Endometrial microvascular endothelial cells (primary cell): ENCODE data around the gene HSPA6. TPM values are rescaled to one million over a fixed set of nuclear protein-coding genes. Genes with fewer than 3 reads are reported as not detected.

Source experiments
- in situ Hi-C: cut with HindIII; loops from 2 replicates; pipeline ENCODE4 v1.10.0; 2017; ENCODE audit warnings: low sequenced_read_pairs, low pct_unique_long_range_greater_than_20kb; ENCODE audit errors: inconsistent ontology term
- total RNA-seq: library from RNA; depleted of rRNA; stranded (reverse); fragments of >200 nt; gene quantifications from one replicate; pipeline ENCODE4 v1.2.3, GENCODE V29; 2015; ENCODE audit errors: inconsistent ontology term

HSPA6 gene
- total RNA-seq, 1 donor from 2014 or later = not detected

DNA sequence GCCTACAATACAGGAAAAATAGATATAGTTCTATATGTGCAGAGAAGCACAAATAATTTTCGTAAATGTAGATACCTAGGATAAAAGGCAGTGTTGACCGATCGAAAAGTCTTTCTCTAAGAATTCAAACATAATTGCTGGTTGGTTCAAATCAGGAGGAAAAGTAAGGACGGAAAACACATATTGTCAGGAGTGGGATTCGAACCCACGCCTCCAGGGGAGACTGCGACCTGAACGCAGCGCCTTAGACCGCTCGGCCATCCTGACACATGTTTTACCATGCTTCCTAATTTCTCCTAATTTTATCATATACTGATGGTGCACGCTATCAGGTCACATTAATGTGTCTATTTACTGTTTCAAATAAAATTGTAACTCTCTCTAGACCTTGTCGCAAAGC, 5.8 kb downstream of the HSPA6 start:
- in situ Hi-C loops = loop anchor here (25.0 kb wide), 1 partner anchor 207 kb away; the partner anchor contains the start of gene DUSP12

DNA sequence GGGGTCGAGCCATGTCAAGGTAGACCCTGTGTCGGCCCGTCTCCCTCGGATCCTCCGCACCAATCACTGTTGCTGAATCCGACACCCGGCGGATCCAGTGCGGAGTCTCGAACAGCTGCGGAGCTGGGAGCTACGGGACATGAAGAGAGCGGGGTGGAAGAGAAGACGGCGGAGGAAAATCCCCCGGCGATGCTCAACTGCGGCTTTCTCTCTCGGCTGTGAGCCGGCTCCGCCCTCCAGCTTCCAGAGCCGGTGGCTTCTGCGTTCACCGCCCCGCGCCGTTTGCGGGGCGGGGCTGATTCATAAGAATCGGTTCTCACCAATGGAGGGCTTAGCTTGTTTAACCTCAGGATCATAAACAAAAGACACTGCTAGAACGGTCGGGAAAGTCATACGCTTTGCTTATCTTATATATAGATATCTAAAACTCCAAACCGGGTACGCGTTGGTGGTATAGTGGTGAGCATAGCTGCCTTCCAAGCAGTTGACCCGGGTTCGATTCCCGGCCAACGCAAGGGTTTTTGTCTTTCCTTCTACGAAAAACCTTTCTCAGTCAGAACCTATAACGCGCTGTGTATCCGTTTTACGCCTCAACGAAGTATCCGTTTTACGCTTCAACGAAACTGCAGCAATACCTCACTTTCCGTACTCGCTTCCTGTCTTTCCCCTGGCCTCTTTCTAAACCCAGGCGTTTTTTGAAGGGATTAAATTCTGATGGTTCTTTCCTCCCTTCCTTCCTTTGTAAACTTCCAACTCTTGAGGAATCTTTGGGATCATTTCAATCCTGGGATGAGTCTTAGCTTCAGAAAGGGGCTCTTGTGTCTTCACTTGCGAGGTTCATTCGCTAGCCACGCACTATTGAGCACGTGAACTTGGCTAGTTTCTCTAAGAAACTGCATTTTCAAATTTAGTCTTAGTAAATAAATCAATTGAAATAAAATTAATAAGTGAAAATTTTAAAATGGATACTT, 6.6 kb downstream of the HSPA6 start:
- in situ Hi-C loops = loop anchor here (25.0 kb wide), 1 partner anchor 206 kb away; the partner anchor contains the start of gene DUSP12

- in situ Hi-C loops = loop anchor here (25.0 kb wide), 1 partner anchor 205 kb away; the partner anchor contains the start of gene DUSP12
These were observed 7.8 kb downstream of the HSPA6 start for GRCh38 chr1:161531986-161532643.

DNA sequence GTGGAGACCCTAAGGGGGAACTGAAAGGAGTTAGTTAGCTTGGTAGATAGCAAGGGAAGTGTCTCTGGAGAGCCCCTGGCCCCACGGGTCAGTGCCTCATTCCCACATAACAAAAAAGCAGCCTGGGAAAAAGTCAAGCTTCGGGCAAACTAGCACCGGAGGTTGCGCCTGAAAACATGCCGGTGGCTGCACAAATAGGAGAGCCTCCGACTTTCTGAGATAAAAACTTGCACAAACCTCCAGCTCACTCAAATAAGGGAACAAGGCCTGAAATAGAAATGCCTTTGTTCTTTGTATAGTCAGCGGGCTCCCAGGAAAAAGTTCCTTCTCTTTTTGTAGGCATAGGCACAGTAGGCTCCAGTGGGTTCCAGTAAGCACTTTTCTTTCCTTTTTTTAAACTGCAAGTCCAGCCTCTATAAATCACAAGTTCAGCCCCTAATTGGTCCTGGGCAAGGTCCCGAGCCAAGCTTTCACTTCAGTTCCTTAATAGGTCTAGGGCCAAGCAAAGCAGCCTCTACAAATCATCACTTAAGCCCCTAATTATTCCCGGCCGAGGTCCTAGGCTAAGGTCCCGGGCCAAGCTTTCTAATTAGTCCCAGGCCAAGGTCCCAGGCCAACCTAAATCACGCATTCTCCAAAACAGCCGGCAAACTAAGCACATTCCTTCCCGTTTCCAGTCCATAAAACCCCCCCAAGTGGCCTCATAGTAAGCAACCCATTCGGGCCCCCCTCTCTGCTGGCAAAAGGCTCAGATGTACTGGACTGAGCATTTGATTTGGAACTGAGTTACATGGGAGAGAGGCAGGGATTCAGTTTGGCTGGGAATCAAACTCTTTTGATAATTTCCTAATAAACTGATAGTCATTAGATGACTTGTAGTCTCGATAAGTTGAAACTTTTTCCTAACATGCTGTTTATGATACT, 8.6 kb downstream of the HSPA6 start:
- in situ Hi-C loops = loop anchor here (25.0 kb wide), 1 partner anchor 204 kb away; the partner anchor contains the start of gene DUSP12

GRCh38 chr1:161537068-161537669, 12.8 kb downstream of the HSPA6 start:
- in situ Hi-C loops = loop anchor here (25.0 kb wide), 1 partner anchor 200 kb away; the partner anchor contains the start of gene DUSP12

DNA sequence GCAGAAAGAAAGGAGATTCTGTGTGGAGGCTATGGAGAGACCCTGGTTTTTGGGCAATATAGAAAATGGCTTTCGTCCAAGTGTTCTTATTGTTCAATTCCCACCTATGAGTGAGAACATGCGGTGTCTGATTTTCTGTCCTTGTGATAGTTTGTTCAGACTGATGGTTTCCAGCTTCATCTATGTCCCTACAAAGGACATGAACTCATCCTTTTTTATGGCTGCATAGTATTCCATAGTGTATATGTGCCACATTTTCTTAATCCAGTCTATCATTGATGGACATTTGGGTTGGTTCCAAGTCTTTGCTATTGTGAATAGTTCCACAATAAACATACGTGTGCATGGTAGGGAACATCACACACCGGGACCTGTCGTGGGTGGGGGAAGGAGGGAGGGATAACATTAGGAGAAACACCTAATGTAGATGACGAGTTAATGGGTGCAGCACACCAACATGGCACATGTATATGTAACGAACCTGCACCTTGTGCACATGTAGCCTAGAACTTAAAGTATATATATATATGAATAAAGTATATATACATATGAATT, 14.7 kb downstream of the HSPA6 start:
- in situ Hi-C loops = loop anchor here (25.0 kb wide), 1 partner anchor 198 kb away; the partner anchor contains the start of gene DUSP12

DNA sequence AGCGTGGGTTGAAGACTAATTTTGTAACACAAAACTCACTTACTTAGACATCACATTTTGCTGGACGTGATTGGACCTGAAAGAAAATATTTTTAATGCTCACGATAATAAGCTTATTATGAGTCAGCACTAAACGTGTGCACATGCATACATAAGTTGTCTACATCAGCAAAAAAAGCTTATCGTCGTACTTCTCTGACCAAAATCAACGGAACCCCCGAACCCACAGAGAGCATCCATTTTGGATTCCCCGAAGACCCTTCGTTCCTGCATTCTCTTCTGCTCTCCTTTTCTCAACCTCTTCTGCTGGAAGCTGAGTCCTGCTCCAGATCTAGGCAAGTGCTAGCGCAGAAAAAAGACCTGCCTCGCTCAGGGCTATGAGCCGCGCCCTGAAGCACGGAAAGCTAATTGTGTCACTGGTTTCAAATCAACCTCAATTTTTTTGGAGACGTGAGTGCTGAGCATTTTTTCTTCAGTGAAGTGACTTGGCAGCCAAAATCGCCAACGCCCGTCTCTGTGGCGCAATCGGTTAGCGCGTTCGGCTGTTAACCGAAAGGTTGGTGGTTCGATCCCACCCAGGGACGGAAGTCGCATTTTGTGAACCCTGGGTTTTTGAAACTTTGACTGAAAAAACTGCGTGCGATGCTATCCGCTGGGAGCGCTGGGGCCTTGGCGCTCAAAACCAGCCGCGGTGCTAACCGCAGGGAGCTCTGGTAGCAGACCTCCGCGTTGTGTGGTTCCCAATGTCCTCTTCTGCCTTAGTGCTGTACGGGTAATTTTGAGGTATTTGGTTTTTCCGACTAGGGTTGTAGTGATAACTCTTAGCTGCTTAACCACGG, 15.6 kb downstream of the HSPA6 start:
- in situ Hi-C loops = loop anchor here (25.0 kb wide), 1 partner anchor 197 kb away; the partner anchor contains the start of gene DUSP12

DNA sequence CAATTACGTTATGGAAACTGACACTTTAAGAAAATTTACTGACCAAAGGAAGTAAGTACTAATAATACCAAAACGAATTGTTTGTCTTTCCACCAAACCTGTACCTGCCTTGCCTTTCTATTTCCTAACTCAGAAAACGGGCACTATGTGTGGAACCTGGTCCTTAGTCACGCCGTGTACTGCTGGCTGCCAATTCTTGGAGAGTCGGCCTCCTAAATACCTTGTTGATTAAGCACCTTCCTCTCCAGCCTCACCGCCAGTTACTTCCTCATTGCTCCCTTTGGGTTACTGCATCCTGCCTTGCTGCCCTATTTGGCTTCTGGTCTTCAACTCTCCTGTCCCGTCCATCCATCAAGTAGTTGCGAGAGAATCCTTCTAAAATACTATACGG, 16.2 kb downstream of the HSPA6 start:
- in situ Hi-C loops = loop anchor here (25.0 kb wide), 1 partner anchor 197 kb away; the partner anchor contains the start of gene DUSP12

DNA sequence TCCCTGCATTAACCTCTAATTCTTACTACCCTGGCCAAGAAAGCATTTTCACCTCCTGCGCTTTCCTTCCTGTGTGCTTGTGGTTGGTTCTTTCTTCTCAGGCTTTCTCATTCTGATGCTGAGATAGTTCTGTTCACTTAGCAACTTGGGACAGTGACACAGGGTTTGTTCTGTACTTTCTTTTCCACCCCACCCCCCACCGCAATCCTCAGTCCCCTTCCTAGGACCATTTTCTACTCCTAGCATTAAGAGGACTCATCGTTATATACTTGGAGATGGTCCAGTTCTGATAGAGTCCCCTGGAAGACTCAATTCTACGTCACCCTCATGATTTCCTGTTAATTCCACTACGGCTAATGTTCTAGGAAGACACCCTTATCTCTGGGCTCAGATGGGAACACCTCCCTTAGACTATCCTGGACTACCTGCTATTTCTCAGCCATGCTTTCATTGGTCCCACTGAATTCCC, 17.8 kb downstream of the HSPA6 start:
- in situ Hi-C loops = loop anchor here (25.0 kb wide), 1 partner anchor 195 kb away; the partner anchor contains the start of gene DUSP12

DNA sequence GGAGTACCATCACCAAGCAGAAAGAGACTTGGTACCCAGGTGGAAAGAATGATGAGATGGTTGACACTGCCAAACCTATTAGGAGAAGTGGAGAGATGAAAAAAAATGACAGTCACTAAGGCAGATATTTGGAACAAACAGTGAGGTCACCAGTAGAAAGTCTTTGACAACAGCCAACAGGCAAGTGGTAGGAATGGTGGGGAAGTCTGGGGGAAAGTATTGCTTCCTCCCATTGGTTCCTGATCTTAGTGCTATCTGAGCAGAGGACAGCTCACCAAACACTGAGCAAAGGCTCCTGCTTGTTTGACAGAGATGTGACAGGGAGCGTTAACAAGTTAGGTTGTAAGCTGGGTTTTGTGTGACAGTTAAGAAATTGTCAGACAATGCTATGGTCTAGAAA, 18.8 kb downstream of the HSPA6 start:
- in situ Hi-C loops = loop anchor here (25.0 kb wide), 1 partner anchor 194 kb away; the partner anchor contains the start of gene DUSP12

- in situ Hi-C loops = loop anchor here (25.0 kb wide), 1 partner anchor 192 kb away; the partner anchor contains the start of gene DUSP12
These were observed 20.8 kb downstream of the HSPA6 start for GRCh38 chr1:161545005-161545731.

GRCh38 chr1:161547995-161548741, 23.8 kb downstream of the HSPA6 start:
- in situ Hi-C loops = loop anchor here (25.0 kb wide), 1 partner anchor 189 kb away; the partner anchor contains the start of gene DUSP12

- in situ Hi-C loops = loop anchor here (25.0 kb wide), 1 partner anchor 188 kb away; the partner anchor contains the start of gene DUSP12
These were observed 24.5 kb downstream of the HSPA6 start for GRCh38 chr1:161548749-161549406.

GRCh38 chr1:161549652-161550051, 25.3 kb downstream of the HSPA6 start, which contains the start of gene FCGR3A:
Gene FCGR3A (minus strand): TSS chr1:161549818. CDS start chr1:161549736, 82 bp downstream.
- in situ Hi-C loops = loop anchor here (25.0 kb wide), 1 partner anchor 188 kb away; the partner anchor contains the start of gene DUSP12
